Kidney tubule cell (primary cell): ENCODE results near the gene ITPKB.
"Not testable (repeated sequence)": the region's sequence is repeated elsewhere in the genome, so short reads cannot be mapped to it uniquely, and the experiment has no call there.

Source experiments
- DNase-seq: peaks from one replicate; pipeline ENCODE4 v3.0.0-alpha.2; 2018; ENCODE audit warnings: low spot score

Gene ITPKB

GRCh38 chr1:226624526-226624925, 114.6 kb downstream of the ITPKB start:
- DNase-seq: no peak

GRCh38 chr1:226622012-226622411, 117.1 kb downstream of the ITPKB start:
- DNase-seq: no peak

- DNase-seq: no peak
Measured at GRCh38 chr1:226619031-226619430, 120.1 kb downstream of the ITPKB start.

GRCh38 chr1:226618380-226618779, 120.7 kb downstream of the ITPKB start:
- DNase-seq: no peak

- DNase-seq: not testable (repeated sequence)
Measured at GRCh38 chr1:226617719-226618118, 121.4 kb downstream of the ITPKB start.

GRCh38 chr1:226617109-226617508, 122.0 kb downstream of the ITPKB start:
- DNase-seq: no peak

GRCh38 chr1:226616636-226617035, 122.4 kb downstream of the ITPKB start:
- no peak for DNase-seq

- DNase-seq: no peak
Measured at GRCh38 chr1:226615876-226616275, 123.2 kb downstream of the ITPKB start.

GRCh38 chr1:226611980-226612379, 127.1 kb downstream of the ITPKB start:
- DNase-seq: not testable (repeated sequence)

- no peak for DNase-seq
Measured at GRCh38 chr1:226611301-226611700, 127.8 kb downstream of the ITPKB start.

- no peak for DNase-seq
Measured at GRCh38 chr1:226610671-226611070, 128.4 kb downstream of the ITPKB start.

- DNase-seq: no peak
Measured at GRCh38 chr1:226609836-226610455, 129.1 kb downstream of the ITPKB start.

- DNase-seq: peak; percentile 68
Measured at GRCh38 chr1:226608699-226609505, 130.2 kb downstream of the ITPKB start.

GRCh38 chr1:226607821-226608220, 131.3 kb downstream of the ITPKB start:
- DNase-seq: no peak

GRCh38 chr1:226607268-226607660, 131.8 kb downstream of the ITPKB start:
- no peak for DNase-seq

- DNase-seq: no peak
Measured at GRCh38 chr1:226606311-226607267, 132.5 kb downstream of the ITPKB start.

- no peak for DNase-seq
Measured at GRCh38 chr1:226605318-226605950, 133.6 kb downstream of the ITPKB start.

GRCh38 chr1:226604560-226605317, 134.3 kb downstream of the ITPKB start:
- DNase-seq: no peak

- no peak for DNase-seq
Measured at GRCh38 chr1:226603858-226604559, 135.1 kb downstream of the ITPKB start.

- DNase-seq: no peak
Measured at GRCh38 chr1:226603022-226603857, 135.8 kb downstream of the ITPKB start.
